Pancreas (tissue), 10 donors: ENCODE results near the gene ARHGEF6. TPM values are rescaled to one million over a fixed set of nuclear protein-coding genes. Genes with fewer than 3 reads are reported as not detected.
"Not testable (repeated sequence)": the region's sequence is repeated elsewhere in the genome, so short reads cannot be mapped to it uniquely, and the experiment has no call there.

Experiments used
- ATAC-seq, 4 donors: fragments of 200-7000 bp; cut with Tn5 transposase; one replicate each; pipeline versions ENCODE4 v1.8.0 to v1.9.1; 2020; ENCODE audit warnings: mild to moderate bottlenecking in 4 of 4, moderate library complexity in 4 of 4
- DNase-seq, 6 donors: peaks; one replicate each; pipeline ENCODE4 v3.0.0-alpha.2; 2020
- FAIRE-seq: peaks from 2 replicates; lab custom pipeline; 2012; peaks lifted over from hg19 to GRCh38; lab: Jason Lieb, UNC
- H3K27ac ChIP-seq, 4 donors: fragments of 200-600 bp; sonication (generic); 1 replicate in 3 of 4; 2 replicates in 1 of 4; pipeline versions ENCODE4 v1.5.0 to v1.8.0; 2020
- H3K27me3 ChIP-seq, 4 donors: fragments of 200-600 bp; one replicate each; pipeline ENCODE4 v1.8.0; 2021
- H3K36me3 ChIP-seq, 3 donors: fragments of 200-600 bp; sonication (generic) in 1 of 3; one replicate each; pipeline versions ENCODE4 v1.5.0 to v1.8.0; 2020 to 2021
- H3K4me1 ChIP-seq, 3 donors: fragments of 200-600 bp; one replicate each; pipeline ENCODE4 v1.8.0; 2021
- H3K4me3 ChIP-seq, 4 donors: fragments of 200-600 bp; sonication (generic) in 2 of 4; one replicate each; pipeline versions ENCODE4 v1.5.0 to v1.8.0; 2020 to 2021
- H3K9me3 ChIP-seq, 4 donors: fragments of 200-600 bp; one replicate each; pipeline ENCODE4 v1.8.0; 2021
- CTCF ChIP-seq, 4 donors: fragments of 200-600 bp; sonication (generic) in 3 of 4; IDR thresholded peaks; one replicate each; pipeline versions ENCODE4 v1.5.0 to v1.8.0; 2021; ENCODE audit warnings: antibody characterized with exemption in 4 of 4
- WGBS, 2 donors: extraction: QIAGEN DNeasy Blood & Tissue Kit; methylation state at CpG; one replicate each; pipeline ENCODE4 v1.1.7; 2013; 5-methylcytosine and 5-hydroxymethylcytosine counted together
- intact Hi-C, 3 donors: fragments of 100-400 bp; cut with DNase I; formaldehyde crosslinking; loops; one replicate each; pipeline versions ENCODE4 v1.11.1 to v1.14.2; 2022
- polyA plus RNA-seq, 2 donors: library from polyadenylated mRNA; stranded (reverse); fragments of 200-250 nt; gene quantifications; one replicate each; pipeline ENCODE4 v1.2.3, GENCODE V29; 2013
- total RNA-seq, 6 donors: library from RNA; stranded (reverse); fragmentation: NEBNext Ultra II Directional in 4 of 6; extraction: Animal tissue kit (Norgen Biotek cat#: 25700) in 4 of 6; gene quantifications; one replicate each; pipeline versions ENCODE4 v1.2.1 to v1.2.4, GENCODE V29; 2021 to 2023
- donor health status: healthy with polysubstance abuse.
- donor health status: DM: no; HTN: no; CAD: no; lungs with moderate emphysema.
- donor health status: DM: no; HTN: no; CAD: no.
- donor health status: control.
- donor health status: control.
- donor health status: Bipolar disorder and iron deficiency.
- donor health status: DM: yes; HTN: yes; CAD: no.
- donor health status: DM: no; HTN: no; CAD: no.
- donor health status: DM: no; HTN: no; CAD: no.
- donor health status: DM: yes; HTN: yes; CAD: no.

ARHGEF6 gene
- total and polyA plus RNA-seq, 8 donors: 1.2 to 6.2 (median 2.0) TPM

GRCh38 chrX:136823175-136823574 is 42.4 kb upstream of the ARHGEF6 start:
- FAIRE-seq (no peak), DNase-seq (no peak)
- no peak for TF ChIP-seq CTCF (IDR thresholded peaks at IDR 0.05)

GRCh38 chrX:136822337-136823095 is 41.8 kb upstream of the ARHGEF6 start:
- peaks cover 0 to 3% (median 0%) of the 10 kb centered on the region in 4 donors for H3K27me3 ChIP-seq
- H3K36me3 ChIP-seq: no peaks in the 10 kb centered on the region
- H3K4me1 ChIP-seq: no peaks in the 10 kb centered on the region
- no peaks in the 10 kb centered on the region for H3K9me3 ChIP-seq
- ATAC-seq (no peak), FAIRE-seq (no peak), DNase-seq (no peak)
- intact Hi-C loops: no loop called here
- 85 to 93% methylated on average over 5 of the region's 5 CpGs for WGBS, 2 donors
- TF ChIP-seq CTCF (IDR thresholded peaks at IDR 0.05): no peak
- no peak overlapping the region for H3K4me3 ChIP-seq
- H3K27ac ChIP-seq: no peak overlapping the region

More at GRCh38 chrX:136823175-136823574, 42.4 kb upstream of the ARHGEF6 start:
- Histone ChIP-seq H3K27me3 (peaks cover 0 to 3% (median 0%) of the 10 kb centered on the region in 4 donors), H3K4me1 (no peaks in the 10 kb centered on the region), H3K4me3 (no peak overlapping the region), H3K36me3 (no peaks in the 10 kb centered on the region), H3K27ac (no peak overlapping the region), H3K9me3 (no peaks in the 10 kb centered on the region)
- intact Hi-C loops: no loop called here
- 90 to 96% methylated on average over 1 of the region's 1 CpG for WGBS, 2 donors
- ATAC-seq: no peak

GRCh38 chrX:136819756-136820155 is 39.0 kb upstream of the ARHGEF6 start:
- H3K4me1 ChIP-seq, DNase-seq, H3K9me3 ChIP-seq, FAIRE-seq, intact Hi-C loops, H3K4me3 ChIP-seq, H3K27ac ChIP-seq, H3K27me3 ChIP-seq, ATAC-seq, H3K36me3 ChIP-seq: not testable (repeated sequence)
- 91 to 97% methylated on average over 9 of the region's 9 CpGs for WGBS, 2 donors

GRCh38 chrX:136819031-136819703 is 38.4 kb upstream of the ARHGEF6 start:
- no peaks in the 10 kb centered on the region for H3K4me1 ChIP-seq
- WGBS, 2 donors: 58 to 63% methylated on average over 5 of the region's 5 CpGs
- ATAC-seq (no peak), FAIRE-seq (no peak), DNase-seq (no peak)
- H3K36me3 ChIP-seq: no peaks in the 10 kb centered on the region
- H3K9me3 ChIP-seq: no peaks in the 10 kb centered on the region
- no peak for TF ChIP-seq CTCF (IDR thresholded peaks at IDR 0.05)
- H3K27ac ChIP-seq: no peak overlapping the region
- no peak overlapping the region for H3K4me3 ChIP-seq
- peaks cover 0 to 3% (median 0%) of the 10 kb centered on the region in 4 donors for H3K27me3 ChIP-seq
- intact Hi-C loops: no loop called here

- WGBS, 2 donors: 57 to 74% methylated on average over 3 of the region's 3 CpGs
- no peak for ATAC-seq
- TF ChIP-seq CTCF (IDR thresholded peaks at IDR 0.05): no peak
- Histone ChIP-seq H3K27ac (no peak overlapping the region), H3K4me1 (no peaks in the 10 kb centered on the region), H3K4me3 (no peak overlapping the region), H3K27me3 (peaks cover 0 to 3% (median 0%) of the 10 kb centered on the region in 4 donors), H3K9me3 (no peaks in the 10 kb centered on the region), H3K36me3 (no peaks in the 10 kb centered on the region)
- intact Hi-C loops: no loop called here
- FAIRE-seq: no peak
- DNase-seq: no peak
Observed at GRCh38 chrX:136816975-136817374, 36.2 kb upstream of the ARHGEF6 start.
